Measurements from ENCODE around the gene PLA2G2D.

PLA2G2D gene

GRCh38 chr1:20075345-20075744 lies 44.0 kb downstream of the PLA2G2D start:
- Histone ChIP-seq H3F3A (ENCODE audit: insufficient read depth) (no peaks in the 10 kb centered on the region), H3K4me3 (ENCODE audit: insufficient read depth, low read length, poor library complexity, severe bottlenecking) (no peak overlapping the region), H3K9me3 (ENCODE audit: insufficient read depth, low read length) (no peaks in the 10 kb centered on the region), H3K27ac (ENCODE audit: low read depth, low read length) (no peak overlapping the region), H3K27me3 (ENCODE audit: low read length) (no peaks in the 10 kb centered on the region), H3K9ac (ENCODE audit: low read length) (no peak overlapping the region), H3K4me2 (ENCODE audit: low read depth, low read length, poor library complexity, severe bottlenecking) (no peak overlapping the region), H3K36me3 (ENCODE audit: low read length) (no peaks in the 10 kb centered on the region), H4K20me1 (ENCODE audit: low read depth, low read length) (no peaks in the 10 kb centered on the region), H3K79me2 (ENCODE audit: insufficient read depth, low read length) (no peaks in the 10 kb centered on the region), H3K9me2 (replicated peaks; ENCODE audit: insufficient read depth, low read length) (no peaks in the 10 kb centered on the region), H2AFZ (ENCODE audit: low read depth, low read length, severe bottlenecking) (no peak overlapping the region)
- no peak for TF ChIP-seq EZH2phosphoT487 (conservative IDR thresholded peaks at IDR 0.05; ENCODE audit: low read length)
- no peak for TF ChIP-seq CTCF (IDR thresholded peaks at IDR 0.05; ENCODE audit: insufficient read depth, low read length, poor library complexity, severe bottlenecking)

GRCh38 chr1:20074725-20075171 lies 44.6 kb downstream of the PLA2G2D start:
- Histone ChIP-seq H3K4me2 (ENCODE audit: low read depth, low read length, poor library complexity, severe bottlenecking) (no peak overlapping the region), H3K27ac (ENCODE audit: low read depth, low read length) (no peak overlapping the region)
- TF ChIP-seq EZH2phosphoT487 (conservative IDR thresholded peaks at IDR 0.05; ENCODE audit: low read length) (no peak), CTCF (IDR thresholded peaks at IDR 0.05; ENCODE audit: insufficient read depth, low read length, poor library complexity, severe bottlenecking) (no peak)

GRCh38 chr1:20074055-20074724 lies 45.1 kb downstream of the PLA2G2D start:
- Histone ChIP-seq H3K4me2 (ENCODE audit: low read depth, low read length, poor library complexity, severe bottlenecking) (no peak overlapping the region), H3F3A (ENCODE audit: insufficient read depth) (no peaks in the 10 kb centered on the region), H3K79me2 (ENCODE audit: insufficient read depth, low read length) (no peaks in the 10 kb centered on the region), H4K20me1 (ENCODE audit: low read depth, low read length) (no peaks in the 10 kb centered on the region), H3K4me3 (ENCODE audit: insufficient read depth, low read length, poor library complexity, severe bottlenecking) (no peak overlapping the region), H3K9me2 (replicated peaks; ENCODE audit: insufficient read depth, low read length) (no peaks in the 10 kb centered on the region), H3K9me3 (ENCODE audit: insufficient read depth, low read length) (no peaks in the 10 kb centered on the region), H2AFZ (ENCODE audit: low read depth, low read length, severe bottlenecking) (no peak overlapping the region), H3K9ac (ENCODE audit: low read length) (no peak overlapping the region), H3K36me3 (ENCODE audit: low read length) (no peaks in the 10 kb centered on the region), H3K27ac (ENCODE audit: low read depth, low read length) (no peak overlapping the region), H3K27me3 (ENCODE audit: low read length) (no peaks in the 10 kb centered on the region)
- TF ChIP-seq EZH2phosphoT487 (conservative IDR thresholded peaks at IDR 0.05; ENCODE audit: low read length) = no peak
- TF ChIP-seq CTCF (IDR thresholded peaks at IDR 0.05; ENCODE audit: insufficient read depth, low read length, poor library complexity, severe bottlenecking) = no peak

More at GRCh38 chr1:20074725-20075171, 44.6 kb downstream of the PLA2G2D start:
- no peaks in the 10 kb centered on the region for H3K36me3 ChIP-seq (ENCODE audit: low read length)
- H3K9me2 ChIP-seq (replicated peaks; ENCODE audit: insufficient read depth, low read length) = no peaks in the 10 kb centered on the region
- no peak overlapping the region for H3K4me3 ChIP-seq (ENCODE audit: insufficient read depth, low read length, poor library complexity, severe bottlenecking)
- H3K79me2 ChIP-seq (ENCODE audit: insufficient read depth, low read length) = no peaks in the 10 kb centered on the region
- H2AFZ ChIP-seq (ENCODE audit: low read depth, low read length, severe bottlenecking) = no peak overlapping the region
- H4K20me1 ChIP-seq (ENCODE audit: low read depth, low read length) = no peaks in the 10 kb centered on the region
- H3K27me3 ChIP-seq (ENCODE audit: low read length) = no peaks in the 10 kb centered on the region
- H3K9me3 ChIP-seq (ENCODE audit: insufficient read depth, low read length) = no peaks in the 10 kb centered on the region
- no peaks in the 10 kb centered on the region for H3F3A ChIP-seq (ENCODE audit: insufficient read depth)
- H3K9ac ChIP-seq (ENCODE audit: low read length) = no peak overlapping the region

Data from SU-DHL-6 (cell line).